ENCODE results near the gene AMIGO2.

Gene AMIGO2

DNA sequence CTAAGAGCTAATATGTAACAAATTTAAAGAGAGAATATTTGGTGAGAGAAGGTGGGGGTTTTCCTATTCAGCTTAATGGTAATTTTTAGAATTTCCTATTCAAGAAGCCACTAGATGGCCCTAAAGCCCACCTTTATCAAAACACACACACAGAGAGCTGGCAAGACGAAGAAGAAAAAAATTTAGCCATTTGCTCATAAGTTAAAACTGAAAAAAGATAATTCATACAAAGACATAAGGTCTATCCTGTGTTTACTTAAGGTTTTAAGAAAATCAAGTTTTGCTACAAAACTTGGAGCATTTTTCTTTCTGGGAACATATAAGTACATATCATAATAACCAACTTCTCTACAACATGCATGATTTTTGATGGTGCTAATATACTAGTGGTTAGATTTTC is 47.1 kb downstream of the AMIGO2 start:
- peak; percentile 62 for DNase-seq

GRCh38 chr12:47029903-47030302 is 49.9 kb downstream of the AMIGO2 start:
- DNase-seq, result no peak

DNA sequence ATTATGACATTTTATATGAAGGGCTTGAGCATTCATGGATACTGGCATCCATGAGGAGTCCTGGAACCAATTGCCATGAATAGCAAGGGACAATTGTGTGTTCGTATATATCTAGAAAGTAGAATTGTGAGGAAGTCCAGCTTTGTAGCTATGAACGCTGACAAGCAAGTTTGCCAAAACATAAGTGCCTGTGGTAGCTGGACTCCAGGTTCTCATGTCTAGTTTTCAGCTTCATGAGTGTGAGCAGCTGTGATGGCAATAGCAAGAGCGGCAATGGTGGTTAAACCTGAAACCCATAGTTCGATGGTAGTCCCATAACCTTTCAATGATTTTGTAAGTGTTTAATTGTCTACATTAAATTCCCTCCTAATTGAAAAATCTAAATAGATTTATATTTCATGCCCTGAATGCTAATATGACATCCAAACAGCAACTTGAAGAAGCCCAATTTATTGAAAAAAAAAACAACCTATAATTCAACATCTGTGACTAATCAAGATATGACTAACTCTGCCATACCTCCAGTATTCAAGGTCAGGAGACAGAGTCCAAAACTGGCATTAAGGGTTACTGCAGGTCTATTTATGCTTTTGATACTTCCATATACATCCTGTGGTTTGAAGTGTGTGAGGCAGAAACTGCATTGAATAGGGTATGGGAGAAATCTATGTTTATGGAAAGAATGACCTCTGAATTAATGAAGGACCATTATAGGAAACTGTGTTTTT is 50.6 kb downstream of the AMIGO2 start:
- DNase-seq, result no peak

DNA sequence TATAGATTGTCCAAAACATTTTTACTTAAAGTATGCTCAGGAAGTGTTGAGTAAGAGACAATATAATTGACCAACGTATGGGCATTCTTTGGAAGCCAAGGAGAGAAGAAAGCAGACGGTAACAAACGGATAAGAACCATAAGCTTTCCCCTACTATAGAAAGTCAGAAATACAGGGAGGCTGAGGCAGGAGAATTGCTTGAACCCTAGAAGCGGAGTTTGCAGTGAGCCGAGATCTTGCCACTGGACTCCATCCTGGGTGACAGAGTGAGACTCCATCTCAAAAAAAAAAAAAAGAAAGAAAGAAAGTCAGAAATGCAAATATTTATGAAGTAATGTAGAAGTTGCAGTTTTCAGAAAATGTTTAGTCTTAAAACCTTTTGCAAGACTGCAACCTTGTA is 51.6 kb downstream of the AMIGO2 start:
- DNase-seq, result no peak

All from midbrain (tissue), 1 donor.